HG03025 (cell line): ENCODE data around the gene BLOC1S5.
"Not testable (repeated sequence)": the region's sequence is repeated elsewhere in the genome, so short reads cannot be mapped to it uniquely, and the experiment has no call there.

Experiments used
- ATAC-seq: cut with Tn5 transposase; IDR thresholded peaks from one replicate; pipeline ENCODE4 v1.9.1; 2021; ENCODE audit warnings: mild to moderate bottlenecking, moderate library complexity; ENCODE audit not compliant: unreplicated experiment, low FRiP score

BLOC1S5 gene

DNA sequence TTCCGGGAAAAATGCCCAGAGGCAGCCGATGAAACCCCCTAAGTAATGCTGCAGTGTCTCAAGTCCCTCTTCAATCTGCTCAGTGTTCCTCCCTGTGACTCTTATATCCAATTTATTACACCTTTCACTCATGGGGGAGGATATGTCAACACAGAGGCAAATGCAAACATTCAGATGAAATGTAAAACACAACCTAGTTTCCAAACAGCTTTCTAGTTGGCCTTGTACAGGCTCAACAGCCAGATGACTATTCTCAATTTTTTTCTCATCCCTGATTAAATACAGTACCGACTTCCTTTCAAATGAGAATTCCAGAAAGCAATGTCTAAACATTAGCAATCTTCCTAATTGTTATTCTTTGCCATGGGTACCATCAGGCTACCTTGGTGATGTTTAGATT is 65.0 kb downstream of the BLOC1S5 start:
- no peak for ATAC-seq

DNA sequence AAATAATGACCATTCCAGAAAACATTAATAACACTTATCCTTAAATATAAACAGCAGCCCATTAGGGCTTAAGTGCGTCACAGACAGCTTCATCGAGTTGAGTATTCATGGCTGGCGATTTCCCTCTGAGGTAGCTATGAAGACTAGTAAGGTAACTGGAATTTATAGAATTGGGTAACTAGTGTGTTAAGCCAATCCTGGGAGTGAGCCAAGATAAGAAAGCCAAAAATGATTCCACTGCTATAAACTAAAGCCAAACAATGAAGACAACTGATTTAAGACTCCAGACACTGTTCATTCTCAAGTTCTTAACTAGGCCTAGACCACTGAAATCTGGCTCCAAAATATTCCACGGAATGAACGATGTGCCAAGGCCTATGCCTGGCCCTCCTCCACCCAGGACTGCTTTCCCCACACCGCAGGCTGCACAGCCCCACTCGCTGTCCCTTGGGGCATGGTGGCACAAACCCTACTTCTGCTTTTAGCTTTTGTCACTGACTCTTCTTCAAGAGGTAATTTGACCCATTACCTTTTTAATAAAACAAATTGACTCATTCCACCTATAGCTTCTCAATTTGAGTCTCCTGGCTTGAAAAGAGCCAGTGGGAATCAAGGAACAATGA is 66.0 kb downstream of the BLOC1S5 start:
- no peak for ATAC-seq

DNA sequence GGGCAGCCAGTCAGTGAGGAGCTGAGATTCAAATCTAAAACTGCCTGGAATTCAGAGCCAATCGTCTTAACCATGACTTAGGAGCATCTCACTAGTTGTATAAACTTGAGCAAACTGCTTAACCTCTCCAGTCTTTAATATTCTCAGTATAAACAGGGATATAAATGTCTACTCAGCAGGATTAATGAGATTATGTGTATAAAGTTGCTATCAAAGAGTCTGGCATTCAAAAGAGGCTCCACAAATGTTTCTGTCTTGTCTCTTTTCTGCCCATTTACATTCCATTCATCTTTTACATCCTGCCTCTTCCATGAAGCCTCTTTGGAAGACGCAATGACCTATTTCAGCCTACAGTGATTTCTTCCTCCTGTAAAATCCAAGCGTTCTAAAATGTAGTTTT is 66.9 kb downstream of the BLOC1S5 start:
- ATAC-seq: no peak

DNA sequence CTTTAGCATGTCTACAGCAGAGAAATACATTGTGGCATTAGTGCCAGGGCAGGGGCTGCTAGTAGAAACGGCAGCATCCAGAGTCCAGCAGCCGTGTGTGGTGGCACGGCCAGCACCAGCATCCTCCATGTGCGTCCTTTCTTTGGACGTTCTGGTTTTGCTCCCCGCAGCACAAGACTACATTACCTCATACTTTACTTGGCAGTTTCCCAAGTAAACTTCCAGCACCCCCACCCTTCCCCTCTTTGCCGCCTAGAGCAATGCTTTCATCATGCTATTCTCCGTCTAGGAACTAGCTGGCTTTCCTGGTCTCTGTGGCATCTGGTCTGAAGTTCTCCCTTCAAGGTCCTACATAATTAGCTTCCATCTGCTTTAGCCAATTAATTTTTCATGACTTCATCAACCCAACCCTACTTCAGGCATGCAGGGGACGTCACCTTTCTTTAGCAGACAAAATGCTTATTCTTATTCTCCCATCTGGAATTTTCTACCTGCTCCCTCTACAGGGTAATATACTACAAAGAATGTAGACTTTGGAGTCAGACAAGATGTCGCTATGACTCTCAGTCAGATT is 67.6 kb downstream of the BLOC1S5 start:
- no peak for ATAC-seq

DNA sequence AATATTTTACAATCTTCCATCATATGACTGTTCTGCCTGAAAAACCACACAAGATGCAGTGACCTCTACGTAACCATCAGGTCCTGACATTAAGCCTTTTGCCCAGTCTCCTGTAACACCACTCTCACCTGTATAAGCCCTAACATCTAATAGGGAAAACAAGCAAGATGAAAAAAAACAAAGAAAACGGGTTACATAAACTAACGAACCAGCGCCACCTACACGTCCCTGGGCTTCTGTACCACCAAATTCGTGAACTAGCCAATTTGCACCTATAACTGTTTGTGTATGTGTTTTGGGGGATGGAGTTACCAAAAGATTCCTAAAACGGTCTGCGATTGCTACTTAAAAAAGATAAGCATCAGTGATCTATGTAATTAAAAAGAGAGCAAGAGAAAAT is 70.2 kb downstream of the BLOC1S5 start:
- no peak for ATAC-seq

DNA sequence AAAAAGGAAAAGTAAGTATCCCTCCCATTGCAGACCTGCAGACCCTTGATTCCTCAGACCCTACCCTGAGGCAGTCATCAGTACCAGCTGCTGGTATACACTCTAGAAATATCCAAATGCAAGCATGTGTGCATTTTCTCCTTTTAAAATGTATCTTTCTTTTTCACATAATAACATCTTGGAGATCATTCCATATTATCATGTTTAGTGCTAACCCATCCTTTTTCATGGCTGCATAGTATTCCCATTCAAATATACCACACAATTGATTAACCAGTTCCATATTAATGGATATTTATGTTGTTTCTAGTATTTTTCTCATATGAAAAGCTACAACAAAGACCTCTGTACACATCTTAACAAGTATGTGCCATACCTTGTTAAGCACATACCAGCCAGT is 70.8 kb downstream of the BLOC1S5 start:
- ATAC-seq: no peak

DNA sequence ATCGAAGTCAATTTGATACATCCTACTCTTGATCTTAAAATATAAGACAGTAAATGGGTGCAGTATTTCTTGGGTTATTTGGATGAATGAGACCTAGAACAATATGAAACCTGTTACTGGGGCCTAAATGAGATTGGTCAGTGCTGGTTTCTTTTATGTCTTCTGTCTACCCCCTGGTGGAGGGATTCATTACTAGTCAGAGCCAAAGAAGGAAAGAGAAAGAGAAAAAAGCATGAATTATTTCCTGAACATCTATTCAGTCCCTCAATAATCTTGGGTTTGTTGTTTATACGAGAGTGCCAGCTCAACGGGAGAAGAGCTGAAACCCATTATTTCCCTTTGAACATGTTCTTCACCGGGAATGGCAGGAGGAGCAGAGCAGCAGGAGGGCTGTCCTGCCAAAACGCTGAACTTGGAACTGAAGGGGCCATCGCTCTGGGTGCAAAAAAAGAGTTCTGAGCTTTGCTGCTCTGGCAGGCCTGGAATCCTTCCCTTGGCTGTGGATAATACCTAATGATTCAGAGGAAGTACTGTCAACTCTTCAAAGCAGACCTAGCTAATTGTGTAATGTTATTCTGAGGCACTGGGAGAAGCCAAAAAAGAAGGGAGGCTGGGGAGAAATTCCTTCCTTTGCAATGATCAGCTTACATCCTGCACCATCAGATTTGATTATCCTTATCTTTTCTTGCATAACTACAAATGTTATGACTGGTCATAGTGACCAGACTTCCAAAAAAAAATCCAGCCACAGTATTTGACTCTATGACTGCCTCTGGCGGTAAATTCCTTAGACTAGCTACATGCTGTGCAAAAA is 72.0 kb downstream of the BLOC1S5 start:
- no peak for ATAC-seq

DNA sequence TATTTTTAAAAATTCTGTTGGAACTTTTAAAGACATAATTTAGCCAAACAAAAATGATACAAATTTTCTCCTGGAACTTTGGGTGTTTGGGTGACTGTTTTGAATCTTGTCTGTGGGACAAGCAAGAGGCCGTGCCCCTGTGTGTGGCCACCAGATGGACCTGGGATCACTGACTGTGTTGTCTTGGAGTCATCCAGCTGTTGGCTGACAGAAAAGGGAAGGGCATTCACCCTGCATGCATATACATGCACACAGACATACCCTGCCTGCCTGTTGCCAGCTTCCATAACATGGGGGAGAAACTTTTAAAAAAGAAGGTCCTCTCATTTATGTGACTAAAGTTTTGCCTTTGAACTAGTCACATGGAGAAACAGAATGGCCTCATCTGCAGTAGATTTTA is 72.7 kb downstream of the BLOC1S5 start:
- ATAC-seq: no peak

DNA sequence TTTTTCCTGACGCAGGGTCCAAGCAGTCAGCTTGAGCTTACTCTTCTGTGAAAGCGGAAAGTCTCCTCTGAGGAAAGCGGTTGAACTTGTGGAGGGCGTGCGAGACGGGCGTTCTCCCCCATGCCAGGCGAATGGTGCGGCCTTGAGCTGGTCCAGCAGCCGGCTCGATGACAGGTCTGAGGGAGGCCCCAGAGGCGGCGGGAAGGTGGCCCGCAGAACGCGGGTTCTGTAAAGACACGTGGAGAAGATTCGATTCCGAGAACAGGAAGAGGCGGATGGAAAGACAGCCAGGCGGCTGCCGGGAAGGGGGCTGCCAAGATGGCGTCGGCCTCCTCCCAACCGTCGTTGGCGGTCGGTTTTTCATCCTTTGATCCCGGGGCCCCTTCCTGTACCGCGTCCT is 78.0 kb downstream of the BLOC1S5 start:
- ATAC-seq: no peak

DNA sequence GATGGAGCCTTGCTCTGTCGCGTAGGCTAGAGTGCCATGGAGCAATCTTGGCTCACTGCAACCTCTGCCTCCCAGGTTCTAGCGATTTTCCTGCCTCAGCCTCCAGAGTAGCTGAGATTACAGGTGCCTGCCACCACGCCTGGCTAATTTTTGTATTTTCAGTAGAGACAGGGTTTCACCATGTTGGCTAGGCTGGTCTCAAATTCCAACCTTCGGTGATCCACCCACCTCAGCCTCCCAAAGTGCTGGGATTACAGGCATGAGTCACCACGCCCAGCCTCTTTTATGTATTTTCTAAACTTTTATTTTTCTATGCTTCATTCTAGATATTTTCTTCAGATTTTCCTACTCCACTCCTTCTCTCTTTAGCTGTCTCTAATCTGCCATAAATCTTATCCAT is 80.2 kb downstream of the BLOC1S5 start:
- ATAC-seq: not testable (repeated sequence)

DNA sequence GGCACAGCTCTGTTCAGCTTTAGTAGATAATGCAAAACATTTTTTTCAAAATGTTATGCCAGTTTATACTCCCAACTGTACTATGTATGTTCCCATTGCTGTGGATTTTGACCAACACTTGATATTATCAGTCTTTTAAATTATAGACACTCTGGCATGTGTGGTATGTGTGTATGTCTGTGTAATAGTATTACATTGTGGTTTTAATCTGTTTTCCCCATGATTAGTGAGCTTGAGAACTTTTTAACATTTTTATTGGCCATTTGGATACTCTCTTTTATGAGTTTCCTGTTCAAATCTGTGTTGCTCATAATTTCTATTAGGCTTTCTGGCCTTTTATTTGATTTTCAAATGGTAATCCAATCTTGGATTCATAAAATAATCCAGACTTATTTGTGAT is 84.4 kb downstream of the BLOC1S5 start:
- no peak for ATAC-seq

DNA sequence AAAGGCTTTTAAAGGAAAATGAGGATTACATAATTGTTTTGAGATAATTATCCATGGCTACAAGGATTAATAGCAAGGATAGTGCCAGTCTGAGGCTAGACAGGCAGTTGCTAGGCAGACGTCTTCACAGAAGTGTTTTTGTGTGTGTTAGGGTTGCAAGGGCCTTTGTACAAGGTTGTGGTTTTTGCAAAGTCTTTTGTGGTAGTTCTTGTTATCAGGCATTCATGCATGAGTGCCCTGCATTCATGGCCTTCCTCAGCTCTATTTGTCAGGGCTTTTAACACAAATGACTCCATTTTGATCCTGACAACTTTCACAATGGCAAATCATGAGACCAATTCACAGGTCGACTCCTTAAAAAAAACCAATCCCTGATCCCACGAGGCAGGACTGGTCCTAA is 85.5 kb downstream of the BLOC1S5 start:
- ATAC-seq: no peak

DNA sequence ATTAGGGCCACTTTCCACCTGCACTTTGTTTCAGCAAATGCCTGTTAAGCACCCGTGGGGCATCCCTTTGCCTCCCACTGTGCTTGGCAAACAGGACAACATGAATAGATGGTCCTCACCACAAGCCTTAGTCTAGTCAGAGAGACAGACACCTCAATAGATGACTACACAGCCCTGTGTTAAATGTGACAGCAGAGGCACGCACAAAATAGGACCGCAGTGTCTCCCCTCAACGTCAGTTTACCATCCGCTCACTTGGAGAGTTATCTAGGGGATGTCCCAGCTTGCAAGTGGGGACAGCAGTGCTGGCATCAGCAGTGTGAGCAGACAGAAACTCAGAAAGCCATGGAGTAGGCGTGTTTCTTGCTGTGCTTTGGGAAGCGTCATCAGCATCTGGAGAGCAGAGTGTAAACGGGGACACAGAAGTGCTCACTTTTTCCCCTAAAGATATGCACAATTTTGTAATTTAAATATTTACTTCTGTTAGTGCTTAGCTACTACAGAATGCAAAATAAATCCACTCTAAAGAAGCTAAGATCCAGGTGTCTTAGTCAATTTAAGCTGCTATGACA is 87.6 kb downstream of the BLOC1S5 start:
- ATAC-seq: no peak

DNA sequence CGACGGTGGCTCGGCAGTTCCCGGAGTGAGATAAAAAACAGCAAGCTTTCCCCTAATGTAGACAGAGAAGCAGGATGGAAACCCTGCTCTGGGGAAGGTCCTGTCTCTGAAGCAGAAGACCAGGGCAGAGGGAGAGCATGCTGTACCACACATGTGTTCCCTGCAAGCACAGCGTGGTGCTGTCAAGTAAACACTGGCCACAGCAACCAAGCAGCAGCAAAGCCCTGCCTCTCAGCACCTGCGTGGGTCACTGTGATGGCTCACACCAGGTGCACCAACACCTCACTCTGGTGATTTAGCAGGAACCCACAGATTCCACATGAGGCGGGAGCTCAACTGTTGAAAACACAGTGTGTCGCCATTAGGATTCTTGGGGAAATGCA is 88.4 kb downstream of the BLOC1S5 start:
- no peak for ATAC-seq

DNA sequence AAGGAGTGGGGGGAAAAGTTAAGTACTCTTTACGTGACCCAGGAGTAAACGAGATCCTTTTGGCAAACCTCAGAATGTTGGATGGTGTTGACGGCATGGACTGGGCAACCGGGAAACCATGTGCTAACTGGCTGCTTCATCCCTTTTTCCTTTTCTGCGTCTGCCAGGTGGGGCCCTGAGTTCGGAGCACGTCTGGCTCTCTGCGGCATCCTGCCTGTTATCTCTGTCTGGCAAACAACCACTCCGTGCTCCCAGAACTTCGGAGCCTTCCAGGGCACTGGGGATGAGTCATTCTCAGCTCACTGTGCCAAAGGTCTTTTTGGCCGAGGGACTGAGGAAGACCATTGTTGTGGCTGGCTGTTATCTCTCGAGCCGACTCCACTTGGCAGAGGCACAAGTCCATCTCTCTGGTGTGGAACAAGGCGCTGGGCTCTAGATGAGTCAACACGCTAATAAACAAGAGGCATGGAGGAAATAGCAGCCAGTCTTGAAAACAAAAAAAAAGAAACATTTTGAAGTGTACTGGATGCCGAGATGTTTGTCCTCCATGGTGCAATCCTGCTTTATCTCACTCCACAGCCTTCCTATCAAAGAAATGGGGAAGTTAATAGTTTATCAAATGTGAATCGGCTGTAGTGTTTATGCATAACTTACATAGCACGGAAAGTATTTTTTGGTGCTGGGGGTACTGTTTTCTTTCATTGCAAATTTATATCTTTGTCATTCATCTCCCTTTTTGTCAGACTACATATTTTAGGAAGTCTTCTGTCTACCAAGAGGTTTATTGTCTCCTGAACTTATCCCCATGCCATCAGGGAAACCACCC is 89.0 kb downstream of the BLOC1S5 start:
- ATAC-seq: no peak

DNA sequence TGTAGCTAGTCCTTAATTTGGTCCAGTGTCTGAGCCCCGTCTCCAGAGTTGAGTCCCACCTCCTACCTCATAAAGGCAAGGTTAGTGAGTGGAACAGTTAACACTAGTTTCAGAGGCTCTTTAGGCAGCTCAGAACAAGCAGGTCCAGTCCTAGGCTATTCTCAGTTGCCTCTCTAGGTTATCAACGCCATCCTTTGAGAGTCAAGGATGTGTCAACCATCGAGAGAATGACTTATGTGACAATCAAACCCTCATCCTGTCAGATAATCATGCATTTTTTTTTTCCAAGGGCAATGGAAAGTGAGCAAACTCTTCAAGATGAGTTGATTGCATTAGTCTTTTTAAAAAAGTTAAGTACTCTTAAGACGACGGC is 89.6 kb downstream of the BLOC1S5 start:
- no peak for ATAC-seq

DNA sequence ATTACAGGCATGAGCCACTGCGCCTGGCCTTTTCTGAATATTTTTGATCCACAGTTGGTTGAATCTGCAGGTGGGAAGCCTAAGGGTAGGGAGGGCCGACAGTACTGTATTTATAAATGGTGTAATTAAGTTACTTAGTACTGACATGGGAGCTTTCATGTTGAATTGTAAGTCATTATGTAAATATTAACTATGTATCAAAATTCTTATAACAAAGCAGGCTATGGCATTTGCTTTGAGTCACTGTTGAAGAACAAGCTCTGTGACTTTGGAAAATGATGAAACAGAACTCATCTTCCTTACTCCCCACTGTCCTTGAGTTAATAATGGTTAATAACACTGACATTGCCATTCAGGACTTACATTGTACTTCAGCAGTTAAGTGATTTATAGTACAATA is 90.6 kb downstream of the BLOC1S5 start:
- no peak for ATAC-seq

DNA sequence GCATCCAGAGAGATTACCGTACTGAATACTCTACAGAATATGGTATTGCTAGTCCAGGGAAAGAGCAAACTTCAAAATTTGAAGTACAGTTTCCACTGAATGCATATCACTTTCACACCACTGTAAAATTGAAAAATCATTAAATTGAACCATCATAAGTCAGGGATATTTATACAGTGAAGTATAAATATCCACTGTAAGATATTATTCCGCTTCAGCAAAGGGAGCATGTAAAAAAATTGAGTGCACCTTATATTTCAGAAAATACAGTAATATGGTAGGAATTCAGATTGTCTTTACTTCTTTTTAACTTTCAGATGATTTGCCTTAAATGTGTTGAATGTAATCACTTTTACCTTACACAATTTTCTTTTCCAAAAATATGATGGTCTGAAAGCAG is 92.7 kb downstream of the BLOC1S5 start:
- ATAC-seq: no peak

DNA sequence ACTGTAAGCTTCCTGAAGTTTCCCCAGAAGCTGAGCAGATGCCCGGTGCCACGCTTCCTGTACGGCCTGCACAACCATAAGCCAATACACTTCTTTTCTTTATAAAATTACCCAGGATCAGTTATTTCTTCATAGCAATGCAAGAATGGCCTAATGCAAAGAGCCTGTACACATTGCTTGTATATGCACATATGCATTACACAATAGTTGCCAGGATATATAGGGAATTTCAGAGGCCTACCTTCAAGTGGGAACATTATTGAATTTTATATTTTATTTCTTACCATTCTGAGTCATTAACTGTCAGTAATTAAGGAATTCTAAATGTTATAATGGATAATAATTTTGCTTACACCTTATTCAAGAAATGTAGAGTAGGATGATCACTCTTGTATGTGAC is 93.6 kb downstream of the BLOC1S5 start:
- ATAC-seq: no peak
